Chondrocyte (in vitro differentiated cells): ENCODE data around the gene CACNA1C. TPM values are rescaled to one million over a fixed set of nuclear protein-coding genes. Genes with fewer than 3 reads are reported as not detected.

Source experiments
- DNase-seq: peaks from one replicate; pipeline ENCODE4 v3.0.0; 2021; ENCODE audit warnings: mixed read lengths, low spot score
- H3K27ac Mint-ChIP-seq: one replicate; pipeline ENCODE4 v1.8.0; 2021; ENCODE audit warnings: mild to moderate bottlenecking, moderate library complexity, mixed read lengths; ENCODE audit not compliant: unreplicated experiment
- H3K27me3 Mint-ChIP-seq: 2 replicates; pipeline ENCODE4 v1.8.0; 2021; ENCODE audit warnings: low read depth, mixed read lengths
- H3K36me3 Mint-ChIP-seq: 2 replicates; pipeline ENCODE4 v1.8.0; 2021; ENCODE audit warnings: low read depth, mixed read lengths
- H3K4me1 Mint-ChIP-seq: 2 replicates; pipeline ENCODE4 v1.8.0; 2021; ENCODE audit warnings: low read depth, mild to moderate bottlenecking, mixed read lengths
- H3K4me3 Mint-ChIP-seq: one replicate; pipeline ENCODE4 v1.8.0; 2021; ENCODE audit warnings: mild to moderate bottlenecking, moderate library complexity, mixed read lengths; ENCODE audit not compliant: unreplicated experiment
- H3K9me3 Mint-ChIP-seq: 2 replicates; pipeline ENCODE4 v1.8.0; 2021; ENCODE audit warnings: low read depth, mixed read lengths
- total RNA-seq: library from RNA; stranded (reverse); gene quantifications from 3 replicates; pipeline ENCODE4 v1.2.1, GENCODE V29; 2021
- TF ChIP-seq, protein P1 (sequence below): fragments of 200-600 bp; sonication (generic); IDR thresholded peaks from 2 replicates; pipeline ENCODE4 v1.5.0; 2021; ENCODE audit warnings: antibody characterized with exemption, mild to moderate bottlenecking, moderate library complexity

The CACNA1C gene
- total RNA-seq, 1 donor from 2014 or later = 27.0 TPM

DNA sequence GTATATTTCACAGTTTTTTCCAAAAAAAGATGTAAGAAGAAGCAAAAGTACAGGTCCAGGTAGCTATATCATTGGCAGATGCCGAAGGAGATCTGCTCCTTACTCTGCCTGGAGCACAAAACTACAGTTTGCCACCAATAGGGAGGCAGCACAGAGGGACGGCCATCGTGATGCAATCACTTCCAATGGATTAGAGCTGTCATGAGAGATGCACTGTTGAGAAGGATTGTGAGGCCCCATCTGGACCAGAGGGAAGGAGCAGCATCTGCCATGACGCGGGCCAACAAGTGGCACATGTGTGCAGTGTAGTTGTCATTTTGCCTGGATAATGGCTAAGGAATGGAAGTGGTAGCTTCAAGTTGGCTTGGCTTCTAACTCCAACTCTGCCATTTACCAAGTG lies 423.2 kb downstream of the CACNA1C start:
- no peaks in the 10 kb centered on the region for H3K9me3 Mint-ChIP-seq
- H3K4me3 Mint-ChIP-seq = no peak overlapping the region
- H3K27ac Mint-ChIP-seq = no peak overlapping the region
- no peaks in the 10 kb centered on the region for H3K27me3 Mint-ChIP-seq
- no peaks in the 10 kb centered on the region for H3K4me1 Mint-ChIP-seq
- peaks cover 13% of the 10 kb centered on the region for H3K36me3 Mint-ChIP-seq
- TF ChIP-seq, protein P1, sequence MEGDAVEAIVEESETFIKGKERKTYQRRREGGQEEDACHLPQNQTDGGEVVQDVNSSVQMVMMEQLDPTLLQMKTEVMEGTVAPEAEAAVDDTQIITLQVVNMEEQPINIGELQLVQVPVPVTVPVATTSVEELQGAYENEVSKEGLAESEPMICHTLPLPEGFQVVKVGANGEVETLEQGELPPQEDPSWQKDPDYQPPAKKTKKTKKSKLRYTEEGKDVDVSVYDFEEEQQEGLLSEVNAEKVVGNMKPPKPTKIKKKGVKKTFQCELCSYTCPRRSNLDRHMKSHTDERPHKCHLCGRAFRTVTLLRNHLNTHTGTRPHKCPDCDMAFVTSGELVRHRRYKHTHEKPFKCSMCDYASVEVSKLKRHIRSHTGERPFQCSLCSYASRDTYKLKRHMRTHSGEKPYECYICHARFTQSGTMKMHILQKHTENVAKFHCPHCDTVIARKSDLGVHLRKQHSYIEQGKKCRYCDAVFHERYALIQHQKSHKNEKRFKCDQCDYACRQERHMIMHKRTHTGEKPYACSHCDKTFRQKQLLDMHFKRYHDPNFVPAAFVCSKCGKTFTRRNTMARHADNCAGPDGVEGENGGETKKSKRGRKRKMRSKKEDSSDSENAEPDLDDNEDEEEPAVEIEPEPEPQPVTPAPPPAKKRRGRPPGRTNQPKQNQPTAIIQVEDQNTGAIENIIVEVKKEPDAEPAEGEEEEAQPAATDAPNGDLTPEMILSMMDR = no peak
- DNase-seq = no peak

DNA sequence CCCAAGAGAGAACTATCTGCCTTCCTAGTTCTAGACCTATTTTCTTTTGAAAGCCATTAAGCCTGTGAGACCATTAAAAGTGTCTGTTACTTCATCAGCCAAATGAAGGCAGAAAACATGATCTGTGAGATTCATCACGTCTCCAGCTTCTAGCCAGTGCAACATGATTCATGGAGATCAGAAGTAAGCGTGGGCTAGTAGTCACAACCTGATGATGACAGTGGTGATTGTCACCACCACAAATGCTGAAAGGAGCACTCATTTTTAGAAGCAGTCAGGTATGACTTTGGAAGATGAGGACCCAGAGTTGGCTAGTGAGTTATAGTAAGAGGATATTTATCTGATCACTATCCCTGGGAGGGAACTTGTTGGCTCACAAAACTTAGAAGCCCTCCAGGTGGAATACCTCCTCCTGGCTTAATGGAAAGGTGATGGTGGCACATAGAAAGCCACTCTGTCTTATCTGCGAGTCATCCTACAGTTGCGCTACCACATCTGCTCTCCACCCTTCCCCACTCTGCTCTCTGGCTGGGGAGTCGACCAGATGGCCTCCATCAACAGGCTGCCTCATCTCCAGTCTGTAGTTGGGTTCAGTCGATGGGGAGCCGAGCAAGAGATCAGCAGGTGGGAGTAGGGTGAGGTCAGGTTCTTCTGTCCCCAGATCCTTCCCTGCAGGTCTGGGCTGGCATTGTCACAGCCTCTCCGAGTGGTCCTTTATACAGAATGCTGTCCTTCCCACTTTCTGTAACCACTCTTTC lies 424.4 kb downstream of the CACNA1C start:
- no peaks in the 10 kb centered on the region for H3K27me3 Mint-ChIP-seq
- H3K27ac Mint-ChIP-seq = no peak overlapping the region
- no peaks in the 10 kb centered on the region for H3K9me3 Mint-ChIP-seq
- H3K4me3 Mint-ChIP-seq = no peak overlapping the region
- H3K36me3 Mint-ChIP-seq = peaks cover 11% of the 10 kb centered on the region
- H3K4me1 Mint-ChIP-seq = no peaks in the 10 kb centered on the region
- DNase-seq = no peak
- TF ChIP-seq, protein P1 = no peak

GRCh38 chr12:2479851-2480535 lies 427.2 kb downstream of the CACNA1C start:
- Mint-ChIP-seq H3K4me1 (peaks cover 4% of the 10 kb centered on the region), H3K36me3 (peaks cover 9% of the 10 kb centered on the region), H3K27me3 (no peaks in the 10 kb centered on the region), H3K27ac (no peak overlapping the region), H3K4me3 (no peak overlapping the region), H3K9me3 (no peaks in the 10 kb centered on the region)
- TF ChIP-seq, protein P1 = no peak
- DNase-seq = no peak

- H3K27me3 Mint-ChIP-seq = no peaks in the 10 kb centered on the region
- peaks cover 4% of the 10 kb centered on the region for H3K4me1 Mint-ChIP-seq
- H3K4me3 Mint-ChIP-seq = no peak overlapping the region
- H3K27ac Mint-ChIP-seq = no peak overlapping the region
- H3K9me3 Mint-ChIP-seq = no peaks in the 10 kb centered on the region
- DNase-seq = no peak
- peaks cover 6% of the 10 kb centered on the region for H3K36me3 Mint-ChIP-seq
- TF ChIP-seq, protein P1 = no peak
Observed at GRCh38 chr12:2481346-2481745, 428.6 kb downstream of the CACNA1C start.

DNA sequence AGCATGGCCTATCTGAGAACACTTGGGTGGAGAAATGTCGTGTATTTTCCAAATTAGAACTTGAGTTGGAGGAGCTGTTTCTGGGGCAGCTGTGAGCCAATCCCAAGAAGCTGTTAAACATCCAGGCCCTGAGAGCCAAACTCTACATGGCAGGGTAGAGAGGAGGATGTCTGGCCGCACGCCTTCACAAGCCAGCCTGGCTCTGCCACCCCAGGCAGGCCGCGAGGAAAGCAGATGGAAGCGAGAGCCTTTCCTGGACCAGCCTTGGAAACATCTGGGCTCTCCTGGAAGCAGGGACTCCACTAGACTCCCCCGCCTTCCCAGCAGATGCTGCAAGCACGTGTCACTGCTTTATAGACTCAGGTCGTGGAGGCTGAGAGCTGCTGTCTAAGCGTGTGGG lies 429.2 kb downstream of the CACNA1C start:
- Mint-ChIP-seq H3K36me3 (peaks cover 10% of the 10 kb centered on the region), H3K4me1 (peaks cover 4% of the 10 kb centered on the region), H3K4me3 (no peak overlapping the region), H3K27me3 (no peaks in the 10 kb centered on the region), H3K9me3 (no peaks in the 10 kb centered on the region), H3K27ac (no peak overlapping the region)
- DNase-seq = no peak
- TF ChIP-seq, protein P1 = no peak
